ENCODE data around the gene CFAP58.
A peak's percentile ranks its signal among the peaks of the same experiment; 100 is the strongest.

The CFAP58 gene

DNA sequence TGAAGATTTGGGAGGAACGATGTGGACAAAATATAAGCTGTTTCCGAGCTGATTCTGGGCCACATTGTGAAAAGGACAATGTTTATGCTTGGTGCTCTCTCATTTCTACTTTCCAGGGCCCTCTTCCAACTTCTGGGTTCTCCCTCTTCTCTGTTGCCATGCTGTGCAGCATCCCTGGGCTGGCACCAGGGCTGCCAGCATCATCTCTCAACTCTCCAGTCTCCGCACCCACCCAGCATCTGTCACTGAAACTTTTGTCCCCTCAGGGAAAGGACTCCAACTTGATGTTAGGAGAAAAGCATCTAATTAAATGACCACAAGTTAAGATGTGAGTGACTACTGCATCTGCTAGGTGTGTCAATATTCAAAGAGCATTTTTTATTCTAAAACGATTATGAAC, 26.7 kb downstream of the CFAP58 start:
- no peak for DNase-seq

DNA sequence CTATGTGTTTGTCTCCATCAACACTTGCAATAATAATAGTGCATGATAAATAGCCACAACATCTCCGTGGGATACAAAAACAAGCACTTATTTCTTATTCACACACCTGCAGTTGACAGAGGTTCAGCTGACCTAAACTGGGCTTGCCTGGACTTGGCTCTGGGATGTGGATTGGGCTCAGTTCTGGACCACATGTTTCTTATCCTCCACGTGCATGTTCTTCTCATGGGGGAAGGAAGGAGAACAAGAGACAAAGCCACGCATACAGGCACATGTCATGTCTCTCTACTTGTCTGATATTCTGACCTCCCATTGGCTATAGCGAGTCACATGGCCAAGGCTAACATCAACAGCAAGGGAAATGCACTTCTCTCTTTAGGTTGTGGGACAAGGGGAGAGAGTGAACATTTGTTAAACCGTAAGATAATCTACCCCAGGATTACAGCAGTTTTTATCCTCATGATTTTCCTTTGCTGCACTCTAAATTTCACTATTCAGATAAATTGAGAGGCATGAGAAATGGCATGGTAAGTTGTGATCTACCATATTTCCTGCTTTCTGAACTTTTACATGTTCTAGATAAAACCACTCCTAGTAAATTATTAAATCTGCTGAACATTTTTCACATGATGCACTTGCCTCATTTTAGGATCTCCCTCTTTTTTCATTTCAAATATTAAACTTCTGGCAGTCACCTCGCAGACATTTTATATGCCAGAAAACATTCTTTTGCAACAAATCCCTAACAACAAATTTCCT, 33.7 kb downstream of the CFAP58 start:
- DNase-seq = no peak

DNA sequence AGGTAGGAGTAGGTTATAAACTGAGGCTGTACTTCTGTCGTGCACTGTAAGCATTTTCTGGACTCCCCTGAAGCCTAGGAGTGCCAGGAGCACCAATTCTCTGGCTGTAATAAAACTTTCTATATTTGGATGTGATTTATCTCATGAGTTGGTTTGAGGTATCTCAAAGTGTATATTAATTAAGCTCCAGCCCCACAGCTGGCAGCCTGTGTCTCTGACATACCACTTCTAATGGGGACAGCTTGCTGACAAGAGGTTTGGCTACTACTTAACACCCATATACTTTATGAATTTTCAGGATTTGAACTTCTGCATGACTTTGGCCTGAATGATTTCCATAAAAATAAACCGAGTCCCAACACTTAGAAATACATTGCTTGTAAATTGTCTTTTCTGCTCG, 35.2 kb downstream of the CFAP58 start:
- DNase-seq = no peak

DNA sequence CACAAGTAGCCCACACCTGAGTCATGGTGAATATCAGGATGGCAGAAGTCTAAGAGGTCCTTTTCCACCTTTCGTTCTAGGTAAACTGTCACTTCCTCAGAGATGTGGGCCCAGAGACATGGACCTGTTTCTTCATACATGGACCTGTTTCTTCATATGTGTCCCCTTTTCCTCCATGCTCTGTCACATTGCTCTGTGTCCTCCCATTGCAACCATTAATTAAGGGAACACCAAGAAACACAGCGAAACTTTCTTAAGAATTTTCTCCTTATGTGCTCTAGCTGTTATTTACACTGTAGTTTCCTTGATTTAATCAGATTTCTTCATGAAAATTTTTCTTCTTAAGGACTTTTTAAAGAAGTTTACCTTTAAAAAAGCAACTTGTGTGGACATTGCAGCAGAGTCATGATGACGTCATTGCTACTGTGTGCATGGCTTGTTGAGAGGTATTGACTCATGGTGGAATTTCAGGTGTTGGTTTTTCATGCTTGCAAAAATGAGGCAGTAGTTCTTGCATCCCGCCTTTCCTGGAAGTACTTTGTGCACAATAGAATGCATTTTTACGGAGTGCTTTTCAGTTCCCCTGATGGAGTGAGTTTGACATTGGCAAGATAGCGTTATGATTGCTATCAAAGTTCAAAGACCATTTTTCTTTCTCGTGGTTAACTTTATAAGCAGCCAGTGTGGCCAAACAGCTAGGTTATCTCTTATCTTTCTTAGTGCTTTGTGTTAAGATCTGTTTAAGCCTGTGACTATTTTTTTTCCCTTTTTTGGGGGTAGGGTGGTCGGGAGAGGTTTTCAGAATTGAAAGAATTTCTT, 37.7 kb downstream of the CFAP58 start:
- no peak for DNase-seq

DNA sequence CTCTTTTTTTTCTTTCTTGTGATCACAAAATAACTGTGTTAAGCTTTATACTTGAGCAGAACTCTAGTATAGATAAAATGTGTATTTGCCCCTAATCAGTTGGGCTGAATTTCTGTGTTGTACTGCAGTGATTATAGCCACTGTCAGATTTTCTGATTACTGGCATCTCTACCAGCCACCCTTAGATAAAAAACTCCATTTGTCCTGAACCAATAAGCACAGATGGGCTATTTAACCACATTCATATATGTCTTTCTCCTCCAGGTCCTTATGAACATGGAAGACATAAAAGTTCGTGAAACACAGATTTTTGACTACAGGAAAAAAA, 38.3 kb downstream of the CFAP58 start:
- no peak for DNase-seq

DNA sequence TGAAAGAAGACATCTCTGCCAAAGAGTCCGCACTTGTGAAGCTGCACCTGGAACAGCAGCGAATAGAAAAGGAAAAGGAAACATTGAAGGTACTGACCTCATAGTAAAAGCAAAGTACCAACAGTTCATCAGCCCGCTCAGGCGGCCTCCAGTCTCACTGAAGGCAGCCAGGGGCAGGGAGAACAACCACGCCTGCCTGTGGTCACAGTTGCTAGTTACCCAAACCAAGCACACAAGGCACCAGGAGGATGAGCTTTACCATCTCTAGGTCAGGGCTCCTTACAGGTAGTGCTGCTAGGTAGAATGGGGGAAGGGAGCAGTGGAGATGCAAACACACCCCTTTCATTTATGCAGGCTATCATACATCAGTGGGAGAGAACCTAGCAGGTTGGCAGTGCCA, 39.8 kb downstream of the CFAP58 start:
- no peak for DNase-seq

DNA sequence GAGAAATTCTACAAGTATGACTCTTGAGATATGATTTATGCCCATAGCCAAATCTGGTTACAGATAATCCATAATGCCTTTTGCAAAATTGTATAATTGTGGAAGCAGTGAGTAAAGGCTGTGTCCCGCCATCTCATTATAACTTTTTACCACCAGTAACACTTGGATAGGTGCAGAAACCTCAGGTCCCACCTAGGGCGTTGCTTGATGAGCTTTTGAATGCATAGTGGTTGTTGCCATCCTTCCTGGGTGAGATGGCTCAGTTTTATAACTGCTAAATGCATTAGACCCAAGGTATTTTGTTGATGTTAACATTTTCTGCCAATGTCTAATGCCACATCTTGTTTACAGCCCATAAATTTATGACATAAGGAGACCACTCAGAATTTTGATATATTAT, 42.9 kb downstream of the CFAP58 start:
- no peak for DNase-seq

DNA sequence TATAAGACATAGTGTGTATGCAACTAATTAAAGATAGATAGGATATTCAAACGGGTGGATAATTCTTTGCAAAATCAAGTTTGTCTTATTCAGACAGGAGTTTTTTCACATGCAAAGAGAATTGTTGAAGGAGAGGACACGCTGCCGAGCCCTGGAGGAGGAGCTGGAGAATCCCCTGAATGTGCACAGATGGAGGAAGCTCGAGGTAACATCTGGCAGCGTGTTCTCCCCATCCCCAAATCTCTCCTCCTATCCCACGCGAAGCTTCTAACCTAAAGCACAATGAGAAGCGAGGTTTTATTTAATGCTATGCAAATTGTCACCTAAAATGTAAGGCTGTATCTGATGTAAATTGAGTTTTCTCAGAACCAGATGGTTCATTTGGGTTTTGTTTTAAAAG, 50.0 kb downstream of the CFAP58 start:
- no peak for DNase-seq

DNA sequence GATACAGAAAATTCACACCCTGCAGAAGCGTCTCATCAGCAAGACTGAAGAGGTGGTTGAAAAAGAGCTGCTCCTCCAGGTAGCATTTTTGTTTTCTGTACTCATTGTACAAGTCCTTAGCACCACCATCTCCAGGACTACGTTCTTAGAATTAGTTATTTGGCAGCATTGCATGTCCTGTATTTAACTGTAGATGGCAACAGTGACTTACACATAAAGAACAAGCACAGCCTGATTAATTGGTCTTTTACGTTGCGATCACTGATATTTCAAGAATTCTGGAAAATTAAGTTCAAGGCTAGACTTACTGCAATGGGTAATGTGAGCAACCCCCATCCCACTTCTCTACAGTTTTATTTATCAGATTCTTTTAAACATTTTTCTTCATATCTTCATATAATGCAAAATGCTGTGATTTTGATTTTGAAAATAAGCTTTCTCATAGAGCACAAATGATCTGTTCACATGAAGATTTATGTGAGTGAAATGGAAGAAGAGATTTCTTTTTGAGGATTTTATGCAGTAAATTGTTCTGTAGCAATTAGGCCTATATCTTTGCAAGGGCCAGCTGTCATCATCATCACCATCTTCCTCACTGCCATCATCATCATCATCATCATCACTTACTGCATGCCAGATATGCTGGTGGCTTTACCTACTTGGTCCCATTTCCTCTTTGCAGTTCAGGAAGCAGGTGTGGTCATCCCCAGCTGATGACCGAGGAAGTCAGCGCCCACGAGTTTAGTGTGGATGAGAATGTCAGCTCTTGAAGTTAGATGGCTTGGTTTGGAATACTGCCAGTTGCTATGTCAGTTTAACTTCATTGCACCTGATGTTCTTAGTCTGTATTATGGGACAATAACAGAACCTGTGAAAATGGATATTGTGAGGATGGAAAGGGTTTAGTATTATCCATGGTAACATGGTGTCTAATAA, 53.4 kb downstream of the CFAP58 start:
- peak; percentile 27 to 28 for DNase-seq

DNA sequence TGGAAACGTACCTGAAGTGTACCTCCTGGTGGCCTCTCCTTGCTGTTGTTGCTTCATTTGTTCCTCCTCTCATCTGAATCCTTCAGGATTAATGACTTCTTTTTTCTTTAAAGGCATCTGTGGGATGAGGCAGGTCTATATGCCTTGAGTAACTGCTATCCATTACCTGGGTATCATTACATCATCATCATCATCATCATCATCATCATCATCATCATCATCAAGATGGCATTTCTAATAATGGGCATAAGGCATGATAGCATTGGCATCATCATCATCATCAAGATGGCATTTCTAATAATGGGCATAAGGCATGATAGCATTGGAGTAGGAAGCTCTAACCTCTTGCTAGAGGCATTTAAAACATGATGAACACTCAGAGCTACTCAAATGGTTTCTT, 59.9 kb downstream of the CFAP58 start:
- no peak for DNase-seq

DNA sequence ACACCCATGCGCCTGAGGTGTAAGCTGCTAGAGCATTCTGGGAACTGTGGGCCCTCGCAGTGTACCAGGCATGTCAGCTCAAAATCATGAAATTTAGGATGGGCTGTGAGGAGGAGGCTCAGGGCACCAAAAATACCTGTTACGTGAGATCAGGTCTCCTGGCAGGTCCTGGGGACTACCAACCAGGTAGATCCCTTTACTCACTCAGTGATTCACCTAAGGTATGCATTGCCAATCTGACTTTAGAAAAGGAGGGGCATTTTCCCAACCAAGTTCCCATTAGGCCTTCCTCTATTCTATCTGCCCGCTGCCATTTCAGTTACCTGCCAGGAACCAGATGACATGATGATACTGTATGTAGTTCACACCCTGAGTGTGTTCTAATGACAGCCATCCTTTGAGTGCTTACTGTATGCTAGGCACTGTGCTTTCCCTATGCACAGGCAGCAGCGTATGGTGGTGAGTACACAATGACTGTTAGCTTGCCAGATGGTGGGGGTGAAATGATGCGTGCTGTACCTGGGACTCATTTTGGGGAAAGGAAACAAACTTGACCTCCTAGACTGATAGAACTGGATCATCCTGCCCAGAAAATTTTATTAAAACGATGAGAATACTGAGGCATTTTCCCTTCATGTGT, 62.0 kb downstream of the CFAP58 start:
- DNase-seq = no peak

DNA sequence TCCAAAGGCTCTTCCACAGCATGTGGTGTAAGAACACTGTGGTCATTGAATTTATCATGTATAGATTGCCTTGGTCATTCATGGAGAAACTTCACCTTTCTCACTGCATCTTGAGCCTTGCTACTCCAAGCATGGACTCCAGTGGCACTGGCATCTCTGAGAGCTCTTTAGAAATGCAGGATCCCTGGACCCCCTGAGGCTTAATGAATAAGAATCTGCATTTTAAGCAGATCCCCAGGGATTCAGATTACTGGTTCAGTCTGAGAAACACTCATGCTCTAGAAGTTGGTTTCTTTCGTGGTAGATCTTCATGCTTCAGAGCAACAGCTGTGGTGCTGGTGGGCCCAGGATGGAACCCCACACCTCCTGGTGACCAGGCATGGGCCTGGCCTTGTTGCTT, 63.2 kb downstream of the CFAP58 start:
- DNase-seq = no peak

DNA sequence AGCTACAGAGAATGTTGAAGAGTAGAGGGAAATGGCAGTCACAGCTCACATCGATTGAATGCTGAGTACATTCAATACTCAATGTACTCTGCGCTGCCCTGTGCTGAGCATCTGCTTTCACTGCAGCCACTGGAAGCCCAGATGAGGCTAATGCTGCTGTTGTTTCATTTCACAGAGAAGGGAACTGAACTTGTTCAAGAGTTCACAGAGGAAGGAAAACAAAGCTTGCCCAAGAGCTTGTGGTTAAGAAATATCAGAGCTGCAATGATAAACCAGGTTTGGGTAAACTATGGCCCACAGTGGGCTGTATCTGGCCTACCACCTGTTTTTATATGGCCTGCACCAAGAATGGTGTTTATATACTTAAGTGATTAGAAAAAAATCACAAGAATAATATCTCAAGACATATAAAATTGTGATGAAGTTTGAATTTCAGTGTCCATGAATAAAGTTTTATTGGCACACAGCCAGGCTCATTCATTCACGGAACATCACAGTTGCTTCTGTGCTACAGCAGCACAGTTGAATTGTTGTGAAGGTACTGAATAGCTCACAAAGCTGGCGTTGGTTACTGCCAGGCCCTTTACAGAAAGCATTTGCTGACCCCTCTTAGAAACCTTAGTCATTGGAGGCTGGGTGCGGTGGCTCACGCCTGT, 64.1 kb downstream of the CFAP58 start:
- peak; percentile 58 to 76 for DNase-seq

DNA sequence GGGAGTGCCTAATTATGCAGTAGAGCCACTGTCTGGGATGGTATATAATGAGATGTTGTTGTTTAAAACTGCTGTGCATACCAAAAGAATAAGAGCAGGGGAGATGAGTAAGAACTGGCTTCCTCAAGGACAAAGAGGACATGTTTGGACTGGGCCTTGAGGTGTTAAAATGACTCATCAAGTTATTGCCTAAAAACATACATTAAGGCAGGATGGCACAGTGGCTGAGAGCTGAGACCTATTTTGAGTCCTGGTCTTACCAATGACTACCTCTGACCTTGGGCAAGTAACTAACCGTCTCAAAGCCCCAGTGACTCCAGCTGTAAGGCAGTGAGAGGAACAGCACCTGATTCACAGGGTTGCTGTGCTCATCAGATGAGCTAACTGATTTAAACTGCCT, 71.1 kb downstream of the CFAP58 start:
- DNase-seq = no peak

DNA sequence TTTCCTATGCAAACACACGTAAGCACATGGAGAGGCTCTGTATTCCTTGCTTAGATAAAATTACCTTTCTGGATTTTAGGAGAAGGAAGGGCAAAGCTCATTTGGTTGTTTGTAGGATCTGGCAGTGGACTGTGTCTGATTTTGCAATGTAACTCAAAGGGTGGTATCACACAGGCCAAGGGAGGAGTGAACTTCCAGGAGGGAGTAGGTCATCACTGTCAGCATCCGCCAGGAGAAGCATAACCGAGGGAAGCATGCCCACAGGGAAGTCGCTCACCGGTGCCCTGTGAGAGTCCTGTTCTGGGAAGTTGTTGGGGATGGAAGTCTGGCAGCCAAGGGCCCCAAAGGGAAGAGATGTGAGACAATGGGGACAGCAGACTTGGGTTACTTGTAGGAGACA, 74.4 kb downstream of the CFAP58 start:
- no peak for DNase-seq

DNA sequence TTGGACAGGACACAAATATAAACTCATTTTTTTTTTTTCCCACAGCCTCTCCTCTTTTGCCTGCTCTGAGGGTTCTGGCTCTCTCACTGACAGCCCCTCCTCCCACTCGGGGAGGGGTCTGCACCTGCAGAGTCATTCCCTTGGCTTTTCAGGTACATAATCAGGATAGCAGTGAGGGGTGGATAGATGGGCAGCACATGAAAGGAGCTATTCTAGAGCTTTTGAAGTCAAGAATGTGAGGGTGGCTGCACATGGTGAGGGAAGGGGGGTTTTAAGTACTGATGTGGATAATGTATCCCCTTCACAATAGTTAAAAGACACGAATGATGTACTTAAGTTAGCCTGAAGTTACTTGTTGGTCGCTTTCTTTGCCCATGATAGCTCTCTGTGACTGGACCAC, 76.2 kb downstream of the CFAP58 start:
- DNase-seq = no peak

DNA sequence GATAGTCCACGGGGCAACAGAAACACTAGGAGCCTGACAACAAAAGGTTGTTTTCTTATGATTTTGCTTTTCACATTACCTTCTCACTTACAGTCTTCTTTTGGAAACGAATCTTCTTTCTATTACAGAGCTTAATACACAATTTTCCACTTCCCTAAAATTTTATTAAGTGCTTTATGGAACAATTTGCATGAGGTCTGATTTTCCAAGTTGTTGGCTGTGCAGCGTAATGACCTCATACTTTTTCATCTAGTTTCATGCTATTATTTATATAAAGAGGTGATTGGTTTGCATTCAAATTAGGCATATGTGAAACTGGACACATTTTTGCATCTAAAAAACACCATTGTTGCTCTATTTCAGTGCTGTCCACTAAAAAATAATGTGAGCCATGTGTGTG, 76.7 kb downstream of the CFAP58 start:
- no peak for DNase-seq

DNA sequence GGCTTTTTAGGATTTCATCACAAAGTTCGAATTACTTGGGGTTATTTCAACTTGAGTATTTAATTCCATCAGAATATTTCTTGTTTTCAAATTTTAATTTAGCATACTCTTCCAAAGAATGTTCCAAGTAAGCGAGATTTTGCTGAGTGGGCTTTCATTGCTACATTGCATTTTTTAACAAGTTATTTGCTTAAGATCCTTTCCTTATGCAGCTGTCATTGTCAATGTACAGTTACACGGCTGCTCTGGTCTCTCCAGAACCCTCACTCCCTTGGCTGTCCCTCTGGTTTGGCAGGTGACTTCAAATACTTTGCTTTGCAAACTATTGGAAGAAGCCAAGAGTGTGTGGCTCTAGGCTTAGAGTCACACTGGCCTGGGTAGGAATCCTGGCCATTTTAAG, 80.0 kb downstream of the CFAP58 start:
- DNase-seq = no peak

DNA sequence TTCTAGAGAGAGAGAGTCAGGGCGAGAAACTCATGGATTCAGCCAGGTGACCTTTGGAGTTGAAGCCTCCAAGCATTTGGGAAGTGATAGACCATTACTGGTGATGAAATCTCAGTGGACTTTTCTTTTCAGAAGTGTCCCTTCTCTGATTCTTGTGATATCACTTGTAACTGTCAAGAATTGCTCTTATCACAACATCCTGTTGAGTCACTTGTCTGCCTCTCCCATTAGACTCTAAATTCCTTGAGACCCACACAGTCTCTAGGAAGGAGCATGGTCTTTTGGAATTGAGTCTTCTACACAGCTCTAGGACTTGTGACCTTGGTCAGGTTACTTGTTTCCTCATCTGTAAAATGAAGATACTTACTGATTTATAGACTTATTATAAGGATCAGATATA, 81.0 kb downstream of the CFAP58 start:
- no peak for DNase-seq

DNA sequence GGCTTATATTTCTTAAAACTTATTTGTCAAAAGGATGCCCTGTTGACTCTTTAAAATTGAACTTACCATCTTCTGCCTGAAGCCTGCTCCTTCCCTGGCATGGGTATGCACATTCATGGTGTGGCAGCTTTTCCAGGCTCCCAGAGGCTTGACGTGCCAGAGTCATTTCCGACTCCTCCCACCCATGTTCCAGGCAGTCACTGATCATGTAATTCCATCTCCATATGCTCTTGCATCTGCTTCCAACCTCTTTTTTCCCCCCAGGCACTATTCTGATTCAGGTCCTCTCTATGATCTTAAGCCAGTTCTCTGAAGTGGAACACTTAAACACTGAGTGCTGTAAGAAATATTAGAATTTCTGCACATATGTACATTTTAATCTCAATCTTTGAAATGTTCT, 82.2 kb downstream of the CFAP58 start:
- no peak for DNase-seq

DNA sequence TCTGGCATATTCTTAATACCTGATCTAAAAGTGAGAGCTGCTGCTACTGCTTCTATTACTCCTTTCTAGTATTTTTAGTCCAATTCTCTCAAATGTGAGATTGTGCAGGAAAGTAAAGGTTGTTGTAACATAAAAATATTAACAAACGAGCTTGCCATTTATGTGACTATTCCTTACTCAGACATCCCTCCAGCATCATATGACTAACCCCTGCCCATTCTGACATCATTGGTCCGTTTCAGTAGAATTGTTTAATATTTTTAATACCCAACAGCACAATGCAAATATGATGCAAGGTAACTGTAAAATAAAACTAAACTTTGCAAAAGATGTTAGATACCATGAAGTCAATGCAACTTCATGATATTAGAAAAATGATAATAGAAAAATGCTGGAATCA, 83.6 kb downstream of the CFAP58 start:
- DNase-seq = no peak

DNA sequence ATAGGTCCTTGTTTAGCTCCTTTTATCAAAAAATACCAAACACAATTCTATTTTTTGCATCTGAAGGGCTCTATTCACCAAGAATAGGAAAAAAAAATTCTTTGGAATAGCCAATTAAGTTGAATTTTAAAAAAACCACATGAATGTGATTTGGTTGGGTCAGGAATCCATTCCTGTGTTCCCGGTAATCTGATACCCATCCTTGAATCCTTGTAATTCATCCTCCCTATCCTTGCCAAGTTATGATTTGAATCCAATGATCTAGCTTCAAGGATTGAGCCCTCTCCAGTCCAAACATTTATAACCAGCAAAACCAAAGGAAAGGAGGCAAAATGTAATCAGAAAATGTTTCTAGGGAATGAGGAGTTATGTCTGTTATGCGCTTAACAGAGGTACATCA, 86.6 kb downstream of the CFAP58 start:
- DNase-seq = no peak

Data from AML-193 (cell line).